GM10847 (cell line): ENCODE data around the gene LENG9.

Experiments
- POLR2A ChIP-seq: IDR thresholded peaks from 2 replicates; pipeline ENCODE4 v1.6.1; 2011; ENCODE audit not compliant: insufficient read length; ENCODE audit errors: extremely low read depth

LENG9 gene

DNA sequence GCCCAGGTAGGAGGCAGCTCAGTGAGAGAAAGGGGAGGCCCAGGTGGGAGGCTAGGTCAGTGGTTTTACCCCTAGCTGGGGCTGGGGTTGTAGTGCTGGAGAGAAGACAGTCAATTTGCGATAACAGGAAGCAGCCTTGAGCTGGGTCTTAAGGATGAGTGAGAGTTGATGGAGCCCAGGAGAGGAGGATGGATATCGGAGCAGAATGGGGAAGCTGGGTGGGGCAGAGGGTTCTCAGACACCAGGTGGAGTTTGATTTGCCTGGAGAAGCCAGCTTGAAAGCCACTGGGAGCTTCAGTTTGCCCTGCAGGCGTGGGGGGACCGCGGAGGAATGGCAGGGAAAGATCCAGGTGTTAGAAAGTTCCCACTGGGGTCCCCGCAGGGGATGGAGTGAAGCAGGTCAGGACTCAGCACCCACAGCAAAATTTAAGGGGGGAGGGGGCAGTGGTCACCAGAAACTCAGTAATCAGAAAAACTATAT is 10.4 kb upstream of the LENG9 start:
- TF ChIP-seq POLR2A, result no peak

- no peak for TF ChIP-seq POLR2A
Measured at GRCh38 chr19:54473071-54473891, 9.7 kb upstream of the LENG9 start, which contains the start of gene CDC42EP5. CDC42EP5 (minus strand) TSS chr19:54473296; CDS start chr19:54465547, 7,749 bp downstream.

GRCh38 chr19:54470991-54471782 is 7.6 kb upstream of the LENG9 start:
- no peak for TF ChIP-seq POLR2A

GRCh38 chr19:54470276-54470887 is 6.8 kb upstream of the LENG9 start:
- TF ChIP-seq POLR2A, result no peak

GRCh38 chr19:54469496-54469934 is 5.9 kb upstream of the LENG9 start:
- TF ChIP-seq POLR2A, result no peak

DNA sequence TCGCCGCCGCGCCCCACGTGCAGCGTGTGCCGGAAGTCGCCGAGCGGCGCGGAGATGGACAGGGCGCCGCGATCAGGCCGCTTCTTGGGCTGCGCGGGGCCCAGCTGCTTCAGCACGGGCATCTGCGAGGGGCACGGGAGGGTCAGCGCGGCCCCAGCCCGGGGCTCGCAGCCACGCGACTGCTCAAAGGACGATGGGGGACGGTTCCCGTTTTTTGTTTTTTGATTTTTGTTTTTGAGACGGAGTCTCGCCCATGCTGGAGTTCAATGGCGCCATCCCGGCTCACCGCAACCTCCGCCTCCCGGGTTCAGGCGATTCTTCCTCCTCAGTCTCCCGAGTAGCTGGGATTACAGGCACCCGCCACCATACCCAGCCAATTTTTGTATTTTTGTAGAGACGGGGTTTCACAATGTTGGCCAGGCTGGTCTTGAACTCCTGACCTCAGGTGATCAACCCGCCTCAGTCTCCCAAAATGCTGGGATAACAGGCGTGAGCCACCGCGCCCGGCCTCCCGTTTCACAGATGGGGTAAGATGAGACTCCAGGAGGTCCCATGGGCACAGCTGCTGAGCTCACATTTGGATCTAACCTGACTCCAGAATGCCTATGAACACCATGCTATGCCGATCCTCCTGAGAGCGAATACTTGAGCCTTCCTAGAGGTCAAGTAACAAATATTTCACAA is 2.0 kb upstream of the LENG9 start:
- no peak for TF ChIP-seq POLR2A

- peak; percentile 63 for TF ChIP-seq POLR2A
Measured at GRCh38 chr19:54464630-54465425, 1.2 kb upstream of the LENG9 start.

- TF ChIP-seq POLR2A, result no peak
Measured at GRCh38 chr19:54464044-54464629, 559 bp upstream of the LENG9 start.

GRCh38 chr19:54462655-54463530 is 685 bp downstream of the LENG9 start:
- TF ChIP-seq POLR2A, result no peak

GRCh38 chr19:54462047-54462654 is 1.4 kb downstream of the LENG9 start:
- no peak for TF ChIP-seq POLR2A

DNA sequence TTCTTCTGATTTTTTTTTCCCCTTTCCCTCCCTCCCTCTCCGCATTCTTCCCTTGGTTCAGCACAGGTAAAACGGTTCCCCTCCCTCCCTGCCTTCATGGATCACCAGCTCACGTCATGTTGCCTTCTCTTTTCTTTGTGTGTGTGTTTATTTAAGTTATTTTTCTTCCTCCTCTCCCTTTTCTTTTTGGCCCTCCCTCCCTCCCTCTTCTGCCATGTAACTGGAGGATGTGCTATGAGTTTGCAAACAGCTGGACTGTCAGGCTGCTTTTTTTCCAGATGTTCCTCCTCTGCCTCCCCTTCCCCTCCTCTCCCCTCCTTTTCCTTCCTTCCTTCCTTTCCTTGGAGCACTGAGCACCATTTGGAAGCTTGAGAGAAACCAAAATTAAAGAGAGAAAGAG is 2.0 kb downstream of the LENG9 start:
- TF ChIP-seq POLR2A, result no peak

DNA sequence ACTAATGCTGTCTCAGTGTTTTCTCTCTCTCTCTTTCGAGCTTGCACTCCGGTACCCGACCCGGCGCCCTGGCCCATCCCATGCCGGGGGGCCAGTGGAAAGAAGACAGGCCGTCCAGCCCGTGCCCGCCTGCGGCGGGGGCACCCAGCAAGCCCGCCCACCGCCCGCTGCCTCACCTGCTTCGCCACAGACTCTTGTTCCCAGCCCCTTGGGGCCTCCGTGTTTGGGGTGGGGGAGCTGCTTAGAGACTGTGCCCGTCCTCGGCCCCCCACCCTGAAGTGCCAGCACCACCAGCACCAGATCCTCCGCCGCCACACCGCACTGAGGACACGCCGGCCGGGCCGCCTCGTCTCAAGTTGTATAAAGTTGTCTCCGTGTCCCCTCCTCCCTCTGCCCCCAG is 2.4 kb downstream of the LENG9 start:
- no peak for TF ChIP-seq POLR2A
